KOPT-K1 (cell line): ENCODE measurements around the gene DOC2A.
"Not testable (repeated sequence)": the region's sequence is repeated elsewhere in the genome, so short reads cannot be mapped to it uniquely, and the experiment has no call there.

Source experiments
- H3K27ac ChIP-seq: fragments of 200-600 bp; sonication (generic); 2 replicates; pipeline ENCODE4 v1.5.1; 2016; ENCODE audit warnings: antibody characterized with exemption, mild to moderate bottlenecking, low read depth, low read length; ENCODE audit not compliant: poor library complexity, severe bottlenecking
- H3K36me3 ChIP-seq: fragments of 200-600 bp; sonication (generic); 2 replicates; pipeline ENCODE4 v1.5.1; 2017; ENCODE audit warnings: antibody characterized with exemption, mild to moderate bottlenecking, low read length, moderate library complexity; ENCODE audit not compliant: insufficient read depth
- H3K9me3 ChIP-seq: fragments of 200-600 bp; sonication (generic); 2 replicates; pipeline ENCODE4 v1.5.1; 2017; ENCODE audit warnings: antibody characterized with exemption, low read length, mild to moderate bottlenecking; ENCODE audit not compliant: insufficient read depth, poor library complexity, severe bottlenecking

The DOC2A gene

GRCh38 chr16:30032083-30032819, 21.4 kb upstream of the DOC2A start:
- H3K27ac ChIP-seq: no peak overlapping the region
- H3K9me3 ChIP-seq: no peaks in the 10 kb centered on the region
- H3K36me3 ChIP-seq: no peaks in the 10 kb centered on the region

GRCh38 chr16:30031477-30031918, 20.7 kb upstream of the DOC2A start:
- Histone ChIP-seq H3K27ac (no peak overlapping the region), H3K36me3 (no peaks in the 10 kb centered on the region)

GRCh38 chr16:30030841-30031413, 20.1 kb upstream of the DOC2A start, which contains the start of gene TLCD3B:
Gene TLCD3B (minus strand): TSS chr16:30031271. CDS start chr16:30030527, 744 bp downstream.
- Histone ChIP-seq H3K36me3 (no peaks in the 10 kb centered on the region), H3K27ac (no peak within 1 kb of the TSS), H3K9me3 (no peaks in the 10 kb centered on the region)

More at GRCh38 chr16:30031477-30031918, 20.7 kb upstream of the DOC2A start:
- no peaks in the 10 kb centered on the region for H3K9me3 ChIP-seq

GRCh38 chr16:30030011-30030685, 19.3 kb upstream of the DOC2A start:
- H3K27ac ChIP-seq: no peak overlapping the region
- no peaks in the 10 kb centered on the region for H3K36me3 ChIP-seq

GRCh38 chr16:30028438-30029076, 17.7 kb upstream of the DOC2A start:
- H3K27ac ChIP-seq: no peak overlapping the region
- no peaks in the 10 kb centered on the region for H3K9me3 ChIP-seq

More at GRCh38 chr16:30030011-30030685, 19.3 kb upstream of the DOC2A start:
- no peaks in the 10 kb centered on the region for H3K9me3 ChIP-seq

GRCh38 chr16:30027588-30028437, 17.0 kb upstream of the DOC2A start:
- Histone ChIP-seq H3K9me3 (no peaks in the 10 kb centered on the region), H3K27ac (no peak overlapping the region), H3K36me3 (no peaks in the 10 kb centered on the region)

More at GRCh38 chr16:30028438-30029076, 17.7 kb upstream of the DOC2A start:
- no peaks in the 10 kb centered on the region for H3K36me3 ChIP-seq

GRCh38 chr16:30026449-30026848, 15.6 kb upstream of the DOC2A start:
- no peaks in the 10 kb centered on the region for H3K36me3 ChIP-seq
- no peaks in the 10 kb centered on the region for H3K9me3 ChIP-seq
- no peak overlapping the region for H3K27ac ChIP-seq

- Histone ChIP-seq H3K36me3 (no peaks in the 10 kb centered on the region), H3K27ac (no peak overlapping the region), H3K9me3 (no peaks in the 10 kb centered on the region)
Measured at GRCh38 chr16:30025574-30025973, 14.7 kb upstream of the DOC2A start.

GRCh38 chr16:30025156-30025555, 14.3 kb upstream of the DOC2A start:
- Histone ChIP-seq H3K9me3 (no peaks in the 10 kb centered on the region), H3K36me3 (no peaks in the 10 kb centered on the region), H3K27ac (no peak overlapping the region)

GRCh38 chr16:30024451-30024850, 13.6 kb upstream of the DOC2A start:
- H3K27ac ChIP-seq: no peak overlapping the region
- no peaks in the 10 kb centered on the region for H3K9me3 ChIP-seq
- no peaks in the 10 kb centered on the region for H3K36me3 ChIP-seq

- Histone ChIP-seq H3K27ac (no peak overlapping the region), H3K9me3 (no peaks in the 10 kb centered on the region), H3K36me3 (no peaks in the 10 kb centered on the region)
Measured at GRCh38 chr16:30023586-30023985, 12.8 kb upstream of the DOC2A start.

- no peaks in the 10 kb centered on the region for H3K9me3 ChIP-seq
Measured at GRCh38 chr16:30022887-30023286, 12.1 kb upstream of the DOC2A start, which contains the start of gene C16orf92. Gene C16orf92 (plus strand): TSS chr16:30023198. CDS start chr16:30023341, 143 bp downstream.

GRCh38 chr16:30018731-30019158, 7.9 kb upstream of the DOC2A start:
- no peaks in the 10 kb centered on the region for H3K36me3 ChIP-seq
- no peaks in the 10 kb centered on the region for H3K9me3 ChIP-seq
- no peak overlapping the region for H3K27ac ChIP-seq

More at GRCh38 chr16:30022887-30023286, 12.1 kb upstream of the DOC2A start, which contains the start of gene C16orf92:
- Histone ChIP-seq H3K36me3 (no peaks in the 10 kb centered on the region), H3K27ac (no peak within 1 kb of the TSS)

- H3K9me3 ChIP-seq, H3K36me3 ChIP-seq, H3K27ac ChIP-seq: not testable (repeated sequence)
Measured at GRCh38 chr16:30017937-30018336, 7.1 kb upstream of the DOC2A start.
